ENCODE results near the gene ENDOV. TPM values are rescaled to one million over a fixed set of nuclear protein-coding genes. Genes with fewer than 3 reads are reported as not detected.

Gene ENDOV
- total RNA-seq, 1 experiment from 2014 or later: 45.6 TPM

DNA sequence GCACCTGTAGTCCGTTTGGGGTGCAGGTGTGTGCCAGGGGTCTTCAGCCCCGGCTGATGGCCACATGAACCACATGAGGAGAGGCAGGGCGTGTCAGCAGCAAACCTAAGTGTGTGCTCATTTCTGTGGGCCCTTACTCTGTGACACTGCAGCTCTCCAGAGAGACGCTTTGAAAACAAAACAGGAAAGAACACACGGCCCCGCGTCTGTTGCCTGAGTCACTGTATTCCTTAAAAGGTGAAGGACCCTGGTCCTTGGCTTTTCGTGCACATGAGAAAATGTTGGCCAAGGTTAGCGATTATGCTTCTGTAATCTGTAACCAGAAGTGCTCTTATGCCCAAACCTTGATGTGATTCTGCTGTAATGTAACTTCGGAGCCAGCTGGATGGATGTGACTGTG lies 22.6 kb downstream of the ENDOV start:
- CTCF ChIA-PET: interaction anchor here (1.3 kb wide), 1 partner anchor 10 kb away, joined by 3 read pairs; no protein-coding TSS in a partner anchor
- Histone ChIP-seq H3K9ac (ENCODE audit: low read length) (no peak overlapping the region), H4K20me1 (ENCODE audit: insufficient read depth) (no peaks in the 10 kb centered on the region), H3K9me3 (ENCODE audit: control insufficient read depth in 1 of 2, insufficient read depth in 1 of 2, low read depth in 1 of 2, low read length in 2 of 2) (no peaks in the 10 kb centered on the region), H3K4me2 (ENCODE audit: low read length) (no peak overlapping the region), H3K36me3 (ENCODE audit: control insufficient read depth in 1 of 2, insufficient read depth in 2 of 2, low read length in 2 of 2) (no peaks in the 10 kb centered on the region), H3K79me2 (ENCODE audit: insufficient read depth, low read length) (no peaks in the 10 kb centered on the region), H3K9me2 (ENCODE audit: insufficient read depth) (no peaks in the 10 kb centered on the region), H2AFZ (ENCODE audit: low read depth, low read length, poor library complexity, severe bottlenecking) (no peak overlapping the region), H3K27me3 (ENCODE audit: insufficient read depth, low read length) (peaks cover 6% of the 10 kb centered on the region; the same call in 1 of the 2 replicates), H3K27ac (ENCODE audit: low read depth, low read length) (no peak overlapping the region), H3K4me1 (ENCODE audit: control insufficient read depth in 1 of 2, insufficient read depth in 2 of 2, low read length in 2 of 2) (no peaks in the 10 kb centered on the region), H3K4me3 (replicated peaks in 1 of 2; ENCODE audit: low read depth in 1 of 2, low read length in 2 of 2) (no peak overlapping the region)
- TF ChIP-seq, protein P1, sequence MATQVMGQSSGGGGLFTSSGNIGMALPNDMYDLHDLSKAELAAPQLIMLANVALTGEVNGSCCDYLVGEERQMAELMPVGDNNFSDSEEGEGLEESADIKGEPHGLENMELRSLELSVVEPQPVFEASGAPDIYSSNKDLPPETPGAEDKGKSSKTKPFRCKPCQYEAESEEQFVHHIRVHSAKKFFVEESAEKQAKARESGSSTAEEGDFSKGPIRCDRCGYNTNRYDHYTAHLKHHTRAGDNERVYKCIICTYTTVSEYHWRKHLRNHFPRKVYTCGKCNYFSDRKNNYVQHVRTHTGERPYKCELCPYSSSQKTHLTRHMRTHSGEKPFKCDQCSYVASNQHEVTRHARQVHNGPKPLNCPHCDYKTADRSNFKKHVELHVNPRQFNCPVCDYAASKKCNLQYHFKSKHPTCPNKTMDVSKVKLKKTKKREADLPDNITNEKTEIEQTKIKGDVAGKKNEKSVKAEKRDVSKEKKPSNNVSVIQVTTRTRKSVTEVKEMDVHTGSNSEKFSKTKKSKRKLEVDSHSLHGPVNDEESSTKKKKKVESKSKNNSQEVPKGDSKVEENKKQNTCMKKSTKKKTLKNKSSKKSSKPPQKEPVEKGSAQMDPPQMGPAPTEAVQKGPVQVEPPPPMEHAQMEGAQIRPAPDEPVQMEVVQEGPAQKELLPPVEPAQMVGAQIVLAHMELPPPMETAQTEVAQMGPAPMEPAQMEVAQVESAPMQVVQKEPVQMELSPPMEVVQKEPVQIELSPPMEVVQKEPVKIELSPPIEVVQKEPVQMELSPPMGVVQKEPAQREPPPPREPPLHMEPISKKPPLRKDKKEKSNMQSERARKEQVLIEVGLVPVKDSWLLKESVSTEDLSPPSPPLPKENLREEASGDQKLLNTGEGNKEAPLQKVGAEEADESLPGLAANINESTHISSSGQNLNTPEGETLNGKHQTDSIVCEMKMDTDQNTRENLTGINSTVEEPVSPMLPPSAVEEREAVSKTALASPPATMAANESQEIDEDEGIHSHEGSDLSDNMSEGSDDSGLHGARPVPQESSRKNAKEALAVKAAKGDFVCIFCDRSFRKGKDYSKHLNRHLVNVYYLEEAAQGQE (IDR thresholded peaks at IDR 0.05; ENCODE audit: low read depth): no peak
- TF ChIP-seq TCF7L2 (IDR thresholded peaks at IDR 0.05; ENCODE audit: borderline replicate concordance, extremely low read depth, insufficient read depth, insufficient read length) (no peak), SIN3A (IDR thresholded peaks at IDR 0.05; ENCODE audit: low read depth) (no peak), EZH2phosphoT487 (IDR thresholded peaks at IDR 0.05; ENCODE audit: borderline replicate concordance) (no peak)
- TF ChIP-seq, protein P2, sequence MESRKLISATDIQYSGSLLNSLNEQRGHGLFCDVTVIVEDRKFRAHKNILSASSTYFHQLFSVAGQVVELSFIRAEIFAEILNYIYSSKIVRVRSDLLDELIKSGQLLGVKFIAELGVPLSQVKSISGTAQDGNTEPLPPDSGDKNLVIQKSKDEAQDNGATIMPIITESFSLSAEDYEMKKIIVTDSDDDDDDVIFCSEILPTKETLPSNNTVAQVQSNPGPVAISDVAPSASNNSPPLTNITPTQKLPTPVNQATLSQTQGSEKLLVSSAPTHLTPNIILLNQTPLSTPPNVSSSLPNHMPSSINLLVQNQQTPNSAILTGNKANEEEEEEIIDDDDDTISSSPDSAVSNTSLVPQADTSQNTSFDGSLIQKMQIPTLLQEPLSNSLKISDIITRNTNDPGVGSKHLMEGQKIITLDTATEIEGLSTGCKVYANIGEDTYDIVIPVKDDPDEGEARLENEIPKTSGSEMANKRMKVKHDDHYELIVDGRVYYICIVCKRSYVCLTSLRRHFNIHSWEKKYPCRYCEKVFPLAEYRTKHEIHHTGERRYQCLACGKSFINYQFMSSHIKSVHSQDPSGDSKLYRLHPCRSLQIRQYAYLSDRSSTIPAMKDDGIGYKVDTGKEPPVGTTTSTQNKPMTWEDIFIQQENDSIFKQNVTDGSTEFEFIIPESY (IDR thresholded peaks at IDR 0.05; ENCODE audit: extremely low read depth, insufficient replicate concordance, low read length): no peak
- TF ChIP-seq, protein P3, sequence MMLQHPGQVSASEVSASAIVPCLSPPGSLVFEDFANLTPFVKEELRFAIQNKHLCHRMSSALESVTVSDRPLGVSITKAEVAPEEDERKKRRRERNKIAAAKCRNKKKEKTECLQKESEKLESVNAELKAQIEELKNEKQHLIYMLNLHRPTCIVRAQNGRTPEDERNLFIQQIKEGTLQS (IDR thresholded peaks at IDR 0.05): no peak
- DNase-seq (ENCODE audit: low read depth, low spot score): no peak
- BruUV-seq (replicated peaks): no TSS peak
- RAD21 ChIA-PET (ENCODE audit: low non-redundant PET in 1 of 2, low total read pairs in 2 of 2, uncharacterized antibody in 2 of 2, unreplicated experiment in 2 of 2): interaction anchor here in 1 of 2 experiments (0.6 kb wide), 1 partner anchor 10 kb away, joined by 3 read pairs; no protein-coding TSS in a partner anchor
- intact Hi-C loops (cut with micrococcal nuclease): no loop called here
- no peak for ATAC-seq
- POLR2A ChIA-PET: no interaction called here

Measured in HCT116 (cell line).